Colonic mucosa (tissue), 4 donors: ENCODE data around the gene NPEPPS. TPM values are rescaled to one million over a fixed set of nuclear protein-coding genes. Genes with fewer than 3 reads are reported as not detected.
A peak's percentile ranks its signal among the peaks of the same experiment; 100 is the strongest.

Experiments
- DNase-seq: peaks from one replicate; pipeline ENCODE4 v3.0.0-alpha.2; 2020
- H3K27ac ChIP-seq: fragments of 200-600 bp; one replicate; pipeline ENCODE4 v1.8.0; 2021
- H3K27me3 ChIP-seq: fragments of 200-600 bp; one replicate; pipeline ENCODE4 v1.8.0; 2021
- H3K36me3 ChIP-seq: fragments of 200-600 bp; one replicate; pipeline ENCODE4 v1.8.0; 2021
- H3K4me1 ChIP-seq: fragments of 200-600 bp; one replicate; pipeline ENCODE4 v1.8.0; 2021; ENCODE audit warnings: mild to moderate bottlenecking
- H3K4me3 ChIP-seq: fragments of 200-600 bp; one replicate; pipeline ENCODE4 v1.8.0; 2021
- H3K9ac ChIP-seq, 2 donors: one replicate each; pipeline ENCODE4 v1.7.0; 2013; ENCODE audit warnings: control low read depth in 2 of 2, low read depth in 2 of 2, low read length in 2 of 2
- H3K9me3 ChIP-seq: fragments of 200-600 bp; one replicate; pipeline ENCODE4 v1.8.0; 2021
- intact Hi-C: fragments of 100-400 bp; cut with DNase I; formaldehyde crosslinking; loops from one replicate; pipeline ENCODE4 v1.14.1; 2022
- total RNA-seq, 2 donors: library from RNA; stranded (reverse); fragmentation: NEBNext Ultra II Directional in 1 of 2; extraction: Animal tissue kit (Norgen Biotek cat#: 25700) in 1 of 2; gene quantifications; one replicate each; pipeline ENCODE4 v1.2.1, GENCODE V29; 2021
- TF ChIP-seq, protein P1 (sequence below): fragments of 200-600 bp; IDR thresholded peaks from one replicate; pipeline ENCODE4 v1.8.0; 2022; ENCODE audit warnings: antibody characterized with exemption, mild to moderate bottlenecking
- donor health status: healthy.
- donor health status: DM: no; HTN: no; CAD: no.
- donor health status: DM: no; HTN: no; CAD: no.

Gene NPEPPS
- total RNA-seq, 2 donors from 2014 or later: 122 to 177 TPM

- Histone ChIP-seq H3K9ac (no peak overlapping the region), H3K4me3 (no peak overlapping the region), H3K27me3 (no peaks in the 10 kb centered on the region), H3K27ac (no peak overlapping the region), H3K36me3 (peaks cover 12% of the 10 kb centered on the region), H3K4me1 (no peaks in the 10 kb centered on the region), H3K9me3 (no peaks in the 10 kb centered on the region)
- no peak for DNase-seq
- TF ChIP-seq, protein P1, sequence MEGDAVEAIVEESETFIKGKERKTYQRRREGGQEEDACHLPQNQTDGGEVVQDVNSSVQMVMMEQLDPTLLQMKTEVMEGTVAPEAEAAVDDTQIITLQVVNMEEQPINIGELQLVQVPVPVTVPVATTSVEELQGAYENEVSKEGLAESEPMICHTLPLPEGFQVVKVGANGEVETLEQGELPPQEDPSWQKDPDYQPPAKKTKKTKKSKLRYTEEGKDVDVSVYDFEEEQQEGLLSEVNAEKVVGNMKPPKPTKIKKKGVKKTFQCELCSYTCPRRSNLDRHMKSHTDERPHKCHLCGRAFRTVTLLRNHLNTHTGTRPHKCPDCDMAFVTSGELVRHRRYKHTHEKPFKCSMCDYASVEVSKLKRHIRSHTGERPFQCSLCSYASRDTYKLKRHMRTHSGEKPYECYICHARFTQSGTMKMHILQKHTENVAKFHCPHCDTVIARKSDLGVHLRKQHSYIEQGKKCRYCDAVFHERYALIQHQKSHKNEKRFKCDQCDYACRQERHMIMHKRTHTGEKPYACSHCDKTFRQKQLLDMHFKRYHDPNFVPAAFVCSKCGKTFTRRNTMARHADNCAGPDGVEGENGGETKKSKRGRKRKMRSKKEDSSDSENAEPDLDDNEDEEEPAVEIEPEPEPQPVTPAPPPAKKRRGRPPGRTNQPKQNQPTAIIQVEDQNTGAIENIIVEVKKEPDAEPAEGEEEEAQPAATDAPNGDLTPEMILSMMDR: no peak
- intact Hi-C loops: loop anchor here (10.0 kb wide), 1 partner anchor 247 kb away; no protein-coding TSS in a partner anchor
Observed at GRCh38 chr17:47611372-47612350, 80.8 kb downstream of the NPEPPS start.

- intact Hi-C loops: loop anchor here (10.0 kb wide), 1 partner anchor 251 kb away; no protein-coding TSS in a partner anchor
- Histone ChIP-seq H3K4me1 (no peaks in the 10 kb centered on the region), H3K9me3 (no peaks in the 10 kb centered on the region), H3K4me3 (no peak overlapping the region), H3K27me3 (no peaks in the 10 kb centered on the region), H3K36me3 (peaks cover 22% of the 10 kb centered on the region), H3K9ac (no peak overlapping the region), H3K27ac (no peak overlapping the region)
- TF ChIP-seq, protein P1: peak; percentile 58
- no peak for DNase-seq
Observed at GRCh38 chr17:47615766-47616424, 85.0 kb downstream of the NPEPPS start.

- intact Hi-C loops: loop anchor here (10.0 kb wide), 1 partner anchor 254 kb away; no protein-coding TSS in a partner anchor
- no peak overlapping the region for H3K9ac ChIP-seq
- H3K4me1 ChIP-seq: no peaks in the 10 kb centered on the region
- no peak overlapping the region for H3K4me3 ChIP-seq
- H3K36me3 ChIP-seq: peaks cover 9% of the 10 kb centered on the region
- no peak overlapping the region for H3K27ac ChIP-seq
- no peaks in the 10 kb centered on the region for H3K27me3 ChIP-seq
- no peak for DNase-seq
- no peaks in the 10 kb centered on the region for H3K9me3 ChIP-seq
- TF ChIP-seq, protein P1: no peak
Observed at GRCh38 chr17:47618410-47618809, 87.5 kb downstream of the NPEPPS start.

DNA sequence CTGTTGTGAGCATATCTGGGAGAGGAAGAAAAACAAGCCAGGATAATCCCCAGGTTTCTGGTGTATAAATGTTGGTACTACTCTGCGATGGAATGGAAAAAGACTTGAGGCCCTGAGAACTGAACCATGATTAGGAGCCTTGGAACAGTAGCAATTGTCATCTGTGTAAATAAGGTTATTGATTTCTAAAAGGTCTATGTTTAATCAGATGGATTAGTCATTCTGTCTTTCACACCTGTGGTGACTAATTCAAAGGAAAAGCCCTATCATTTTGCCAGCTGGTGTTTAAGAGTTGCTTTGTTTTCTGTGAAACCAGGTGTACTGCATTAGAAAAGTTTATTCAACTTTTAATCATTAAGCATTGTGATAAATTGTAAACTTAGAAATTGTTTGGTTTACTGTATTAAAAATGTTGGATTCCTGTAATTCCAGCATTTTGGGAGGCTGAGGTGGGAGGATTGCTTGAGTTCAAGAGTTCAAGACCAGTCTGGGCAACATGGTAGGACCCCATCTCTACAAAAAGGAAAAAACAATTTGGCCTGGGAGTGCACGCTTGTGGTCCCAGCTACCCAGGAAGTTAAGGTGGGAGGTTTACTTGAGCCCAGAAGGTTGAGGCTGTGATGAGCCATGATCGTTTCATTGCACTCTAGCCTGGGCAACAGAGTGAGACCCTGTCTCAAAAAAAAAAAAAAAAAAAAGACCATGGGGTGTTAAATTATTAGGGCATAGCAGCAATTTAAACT is 89.8 kb downstream of the NPEPPS start:
- TF ChIP-seq, protein P1: no peak
- Histone ChIP-seq H3K4me1 (no peaks in the 10 kb centered on the region), H3K9ac (no peak overlapping the region), H3K36me3 (peaks cover 9% of the 10 kb centered on the region), H3K27ac (no peak overlapping the region), H3K9me3 (no peaks in the 10 kb centered on the region), H3K4me3 (no peak overlapping the region), H3K27me3 (no peaks in the 10 kb centered on the region)
- no peak for DNase-seq
- intact Hi-C loops: no loop called here
